D341Med (cell line): Measurements from ENCODE around the gene TPSD1.
"Not testable (repeated sequence)": the region's sequence is repeated elsewhere in the genome, so short reads cannot be mapped to it uniquely, and the experiment has no call there.

Experiments
- DNase-seq: peaks from one replicate; pipeline ENCODE4 v3.0.0; 2012; ENCODE audit warnings: low spot score

TPSD1 gene

DNA sequence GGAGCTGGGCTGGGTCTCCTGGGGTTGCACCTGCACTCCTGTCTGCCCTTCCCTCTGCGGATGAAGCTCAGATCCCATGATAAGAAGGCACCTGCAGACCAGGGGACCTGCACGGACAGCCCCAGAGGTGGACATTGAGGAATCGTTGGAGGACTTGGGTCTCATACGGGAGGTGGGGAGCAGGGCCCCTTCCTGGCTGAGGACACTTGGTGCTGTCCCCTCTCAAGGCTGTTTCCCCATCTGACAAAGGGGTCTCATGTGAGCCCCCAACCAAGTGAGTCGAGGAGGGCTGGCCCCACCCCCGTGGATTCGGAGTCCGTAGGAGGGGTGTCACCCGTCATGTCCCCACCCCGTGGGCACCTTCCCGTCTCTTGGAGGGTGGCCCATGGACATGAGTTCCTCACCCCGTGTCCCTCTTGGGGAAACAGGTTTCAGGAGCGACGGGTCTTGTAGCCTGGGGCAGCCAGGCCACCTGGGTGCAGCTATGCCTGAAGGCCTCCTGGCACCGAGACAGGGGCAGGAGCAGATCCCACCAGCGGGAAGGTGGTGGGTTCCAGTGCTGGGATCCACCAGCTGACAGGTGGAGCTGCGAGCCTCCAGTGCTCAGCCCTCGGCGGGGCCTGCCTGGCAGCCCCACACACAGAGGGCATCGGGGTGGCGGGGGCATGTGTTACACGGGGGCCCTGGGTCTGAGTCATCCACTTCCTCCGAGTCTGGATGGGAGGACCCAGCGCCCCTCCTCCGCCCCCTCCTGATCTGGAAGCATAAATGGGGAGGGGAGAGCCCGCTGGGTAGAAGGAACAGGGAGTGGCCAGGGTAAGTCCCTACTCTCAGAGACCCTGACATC, at the start of gene TPSD1:
TPSD1 (plus strand) TSS at position 794 of the 847 bp plus-strand sequence. CDS start 212 bp downstream, outside the sequence.
- DNase-seq = not testable (repeated sequence)

DNA sequence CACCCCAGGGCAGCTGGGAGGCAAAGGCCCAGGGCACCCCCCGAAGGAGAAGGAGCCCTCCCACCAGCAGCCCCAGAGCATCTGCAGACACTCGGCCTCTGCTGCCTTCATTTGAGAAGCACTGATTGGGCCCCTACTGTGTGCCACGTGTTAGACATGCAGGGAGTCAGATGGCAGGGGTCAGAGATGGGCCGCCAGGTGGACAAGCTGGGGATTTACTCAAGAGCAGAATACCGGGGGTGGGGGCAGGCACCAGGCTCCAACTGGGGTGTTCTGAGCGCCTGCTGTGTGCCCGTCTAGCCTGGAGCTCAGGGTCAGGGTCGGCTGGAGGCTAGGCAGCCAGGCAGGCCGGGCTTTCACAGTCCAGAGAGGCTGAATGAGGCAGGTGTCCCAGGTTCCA, 49.5 kb upstream of the TPSD1 start:
- DNase-seq = no peak

- DNase-seq = no peak
Observed at GRCh38 chr16:1206786-1207185, 49.1 kb upstream of the TPSD1 start.

DNA sequence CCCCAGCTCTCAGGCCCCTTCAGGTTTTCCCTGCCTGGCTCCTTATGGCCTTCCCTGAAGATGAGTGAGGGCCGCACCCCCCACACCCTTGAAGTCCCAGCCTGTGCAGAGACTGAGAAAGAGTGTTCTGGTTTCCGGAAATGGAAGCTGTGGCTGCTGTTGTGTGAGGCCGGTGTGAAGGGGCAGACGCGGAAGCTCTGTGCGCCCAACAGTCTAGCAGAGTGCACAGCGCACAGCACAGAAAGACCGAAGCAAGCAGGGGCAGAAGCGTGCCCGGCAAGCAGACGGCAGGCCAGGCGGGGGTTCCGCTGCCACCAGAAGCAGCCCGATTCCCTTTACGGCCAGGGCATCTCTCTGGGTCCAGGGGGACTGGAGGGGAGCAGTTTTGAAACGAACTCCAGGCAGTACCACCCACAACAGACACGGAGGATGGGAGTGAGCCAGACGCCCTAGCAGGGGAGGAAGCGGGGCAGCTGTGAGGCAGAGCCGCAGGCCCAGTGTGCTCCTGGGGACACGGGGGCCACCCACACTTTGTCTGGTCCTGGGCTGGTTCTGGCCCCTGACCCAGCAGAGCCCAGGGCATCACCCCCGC, 47.5 kb upstream of the TPSD1 start:
- DNase-seq = no peak

DNA sequence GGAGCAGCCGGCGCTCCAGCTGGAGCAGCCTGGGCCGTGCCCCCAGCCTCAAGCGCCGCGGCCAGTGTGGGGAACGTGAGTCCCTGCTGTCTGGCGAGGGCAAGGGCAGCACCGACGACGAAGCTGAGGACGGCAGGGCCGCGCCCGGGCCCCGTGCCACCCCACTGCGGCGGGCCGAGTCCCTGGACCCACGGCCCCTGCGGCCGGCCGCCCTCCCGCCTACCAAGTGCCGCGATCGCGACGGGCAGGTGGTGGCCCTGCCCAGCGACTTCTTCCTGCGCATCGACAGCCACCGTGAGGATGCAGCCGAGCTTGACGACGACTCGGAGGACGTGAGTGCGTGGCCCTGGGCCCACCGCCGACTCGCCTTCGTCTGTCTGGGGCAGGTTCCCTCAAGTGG, 46.8 kb upstream of the TPSD1 start:
- DNase-seq = no peak

GRCh38 chr16:1210461-1210860, 45.4 kb upstream of the TPSD1 start:
- no peak for DNase-seq

GRCh38 chr16:1211451-1212268, 44.2 kb upstream of the TPSD1 start:
- DNase-seq = no peak

- DNase-seq = no peak
Observed at GRCh38 chr16:1212616-1213194, 43.2 kb upstream of the TPSD1 start.

GRCh38 chr16:1213231-1213630, 42.6 kb upstream of the TPSD1 start:
- DNase-seq = no peak

GRCh38 chr16:1213796-1214372, 42.0 kb upstream of the TPSD1 start:
- no peak for DNase-seq

GRCh38 chr16:1214719-1215118, 41.1 kb upstream of the TPSD1 start:
- DNase-seq = no peak

- no peak for DNase-seq
Observed at GRCh38 chr16:1215574-1216295, 40.1 kb upstream of the TPSD1 start.

DNA sequence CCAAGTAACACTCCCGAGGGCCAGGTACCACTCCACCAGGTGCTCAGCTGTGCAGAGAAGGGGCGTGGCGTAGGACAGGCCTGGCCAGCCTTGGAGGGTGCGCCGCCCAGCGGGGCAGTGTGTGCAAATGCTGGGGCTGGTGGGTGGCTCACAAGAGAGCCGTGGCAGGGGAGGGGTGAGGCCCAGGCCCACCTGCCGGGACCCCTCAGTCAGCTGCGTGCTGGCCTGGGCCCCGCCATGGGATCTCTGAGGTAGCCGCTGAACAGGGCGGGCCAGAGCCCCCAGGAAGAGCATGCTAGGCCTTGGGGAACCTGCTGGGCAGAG, 39.6 kb upstream of the TPSD1 start:
- DNase-seq = no peak

- no peak for DNase-seq
Observed at GRCh38 chr16:1216681-1217400, 39.0 kb upstream of the TPSD1 start.

GRCh38 chr16:1217526-1217925, 38.3 kb upstream of the TPSD1 start:
- DNase-seq = no peak

DNA sequence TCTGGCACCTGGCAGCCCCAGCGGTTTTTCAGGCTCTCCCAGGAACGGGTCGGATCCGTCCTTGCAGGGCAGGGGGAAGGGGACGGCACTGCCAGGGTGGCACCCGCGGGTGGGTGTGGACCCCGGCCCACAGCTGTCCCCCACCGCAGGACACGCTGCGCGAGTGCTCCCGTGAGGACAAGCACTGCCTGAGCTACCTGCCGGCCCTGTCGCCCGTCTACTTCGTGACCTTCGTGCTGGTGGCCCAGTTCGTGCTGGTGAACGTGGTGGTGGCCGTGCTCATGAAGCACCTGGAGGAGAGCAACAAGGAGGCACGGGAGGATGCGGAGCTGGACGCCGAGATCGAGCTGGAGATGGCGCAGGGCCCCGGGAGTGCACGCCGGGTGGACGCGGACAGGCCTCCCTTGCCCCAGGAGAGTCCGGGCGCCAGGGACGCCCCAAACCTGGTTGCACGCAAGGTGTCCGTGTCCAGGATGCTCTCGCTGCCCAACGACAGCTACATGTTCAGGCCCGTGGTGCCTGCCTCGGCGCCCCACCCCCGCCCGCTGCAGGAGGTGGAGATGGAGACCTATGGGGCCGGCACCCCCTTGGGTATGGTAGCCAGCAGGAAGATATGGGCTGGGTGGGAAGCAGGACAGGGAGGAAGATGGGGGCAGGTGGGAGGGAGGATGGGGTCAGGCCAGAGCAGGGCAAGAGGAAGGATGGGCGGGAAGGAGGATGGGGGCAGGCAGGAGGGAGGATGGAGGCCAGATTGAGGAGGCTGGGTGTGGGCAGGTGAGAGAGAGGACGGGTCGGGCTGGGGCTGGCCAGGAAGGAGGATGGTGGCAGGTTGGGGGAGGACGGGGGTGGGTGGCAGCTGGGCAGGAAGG, 37.6 kb upstream of the TPSD1 start:
- no peak for DNase-seq

DNA sequence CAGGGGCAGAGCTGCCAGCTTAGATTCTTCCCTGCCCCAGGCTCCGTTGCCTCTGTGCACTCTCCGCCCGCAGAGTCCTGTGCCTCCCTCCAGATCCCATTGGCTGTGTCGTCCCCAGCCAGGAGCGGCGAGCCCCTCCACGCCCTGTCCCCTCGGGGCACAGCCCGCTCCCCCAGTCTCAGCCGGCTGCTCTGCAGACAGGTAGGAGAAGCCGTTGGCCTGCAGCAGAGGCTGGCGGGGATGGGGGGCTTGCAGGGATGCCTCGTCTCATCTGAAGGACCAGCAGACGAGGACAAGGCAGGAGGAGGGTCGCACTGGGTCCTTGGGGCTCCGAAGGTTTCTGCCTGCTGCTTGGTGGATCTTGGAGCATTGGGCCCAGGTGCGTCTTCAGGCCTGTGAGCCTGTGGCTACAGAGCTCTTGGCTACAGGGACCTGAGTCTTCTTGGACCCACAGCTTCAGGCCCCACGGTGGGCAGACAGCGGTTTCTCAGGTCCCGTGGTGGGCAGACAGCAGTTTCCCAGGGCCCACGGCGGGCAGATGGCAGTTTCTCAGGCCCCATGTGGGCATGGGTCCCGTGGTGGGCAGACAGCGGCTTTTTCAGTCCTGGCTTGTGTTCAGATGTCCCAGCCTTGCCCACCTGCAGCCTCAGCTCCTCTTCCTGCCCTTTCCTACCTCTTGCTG, 36.8 kb upstream of the TPSD1 start:
- DNase-seq = no peak

- DNase-seq = no peak
Observed at GRCh38 chr16:1220098-1220728, 35.7 kb upstream of the TPSD1 start.
